GM18861 (cell line): ENCODE results near the gene STK10.
"Not testable (repeated sequence)": the region's sequence is repeated elsewhere in the genome, so short reads cannot be mapped to it uniquely, and the experiment has no call there.

Source experiments
- ATAC-seq: cut with Tn5 transposase; IDR thresholded peaks from one replicate; pipeline ENCODE4 v1.9.1; 2021; ENCODE audit not compliant: unreplicated experiment

STK10 gene

GRCh38 chr5:172188033-172188892 lies at the start of gene STK10:
Gene STK10 (minus strand): TSS chr5:172188224. CDS start chr5:172188042, 182 bp downstream.
- ATAC-seq, result peak; percentile 65

DNA sequence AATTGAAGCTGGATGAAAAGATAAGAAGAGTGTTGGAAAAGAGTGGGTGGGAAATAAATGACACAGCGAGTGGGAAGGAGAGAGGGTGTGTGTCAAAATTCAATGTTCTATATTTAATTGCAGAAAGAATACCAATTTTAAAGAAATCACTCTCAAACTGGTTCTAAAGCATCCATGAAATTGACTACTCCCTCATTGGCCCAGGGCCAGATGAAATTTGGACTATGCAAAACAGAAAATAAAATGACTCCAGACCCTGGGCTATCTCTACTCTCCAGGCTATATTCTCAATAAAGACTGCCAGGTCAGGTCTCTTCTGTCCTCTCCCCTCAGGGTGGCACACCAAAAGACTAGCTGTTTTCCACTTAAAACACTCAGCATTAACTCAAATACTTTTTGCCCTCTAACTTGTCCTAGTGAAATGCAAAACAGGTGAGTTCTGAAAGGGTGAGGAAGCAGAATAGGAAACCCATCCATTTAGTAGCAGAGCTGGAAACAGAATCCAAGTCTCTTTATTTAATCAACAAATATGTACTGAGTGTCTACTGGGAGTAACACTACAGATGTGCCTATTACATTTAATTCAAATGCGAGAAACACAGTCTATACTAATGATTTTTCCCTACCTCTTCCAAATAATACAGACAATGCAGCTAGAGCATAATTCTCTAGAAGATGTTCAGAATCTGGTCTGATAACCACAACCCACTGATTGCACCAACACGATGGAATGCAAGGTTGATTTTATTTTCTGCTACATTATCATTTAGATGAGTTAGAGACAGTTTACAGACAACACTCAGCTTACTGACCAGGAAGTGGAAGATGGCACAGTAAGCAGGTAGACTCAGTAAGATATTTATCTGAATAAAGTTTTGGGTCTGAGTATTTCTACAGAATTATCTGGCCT lies 48.1 kb upstream of the STK10 start:
- no peak for ATAC-seq

GRCh38 chr5:172235132-172235780 lies 47.2 kb upstream of the STK10 start:
- ATAC-seq, result peak; percentile 53

DNA sequence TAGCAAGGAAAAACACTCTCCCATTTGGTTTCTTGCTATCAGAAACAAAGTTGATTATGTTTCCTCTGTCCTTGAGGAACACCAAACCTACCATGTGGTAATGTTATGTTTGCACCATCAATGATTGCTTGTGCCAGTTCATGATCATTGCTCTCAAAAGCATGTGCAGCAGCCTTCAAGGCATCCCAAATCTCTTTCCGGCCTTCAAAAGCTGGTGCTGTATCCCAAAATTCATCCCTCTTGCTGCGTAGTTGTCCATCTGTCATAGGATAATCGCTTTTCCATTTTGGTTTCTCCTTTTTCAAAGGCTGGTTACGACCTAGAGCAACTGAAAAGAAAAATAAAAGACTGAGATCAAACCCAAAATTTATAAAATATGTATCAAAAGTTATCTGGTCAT lies 46.0 kb upstream of the STK10 start:
- no peak for ATAC-seq

GRCh38 chr5:172229904-172230303 lies 41.9 kb upstream of the STK10 start:
- no peak for ATAC-seq

- ATAC-seq, result no peak
Measured at GRCh38 chr5:172224996-172225395, 37.0 kb upstream of the STK10 start.

DNA sequence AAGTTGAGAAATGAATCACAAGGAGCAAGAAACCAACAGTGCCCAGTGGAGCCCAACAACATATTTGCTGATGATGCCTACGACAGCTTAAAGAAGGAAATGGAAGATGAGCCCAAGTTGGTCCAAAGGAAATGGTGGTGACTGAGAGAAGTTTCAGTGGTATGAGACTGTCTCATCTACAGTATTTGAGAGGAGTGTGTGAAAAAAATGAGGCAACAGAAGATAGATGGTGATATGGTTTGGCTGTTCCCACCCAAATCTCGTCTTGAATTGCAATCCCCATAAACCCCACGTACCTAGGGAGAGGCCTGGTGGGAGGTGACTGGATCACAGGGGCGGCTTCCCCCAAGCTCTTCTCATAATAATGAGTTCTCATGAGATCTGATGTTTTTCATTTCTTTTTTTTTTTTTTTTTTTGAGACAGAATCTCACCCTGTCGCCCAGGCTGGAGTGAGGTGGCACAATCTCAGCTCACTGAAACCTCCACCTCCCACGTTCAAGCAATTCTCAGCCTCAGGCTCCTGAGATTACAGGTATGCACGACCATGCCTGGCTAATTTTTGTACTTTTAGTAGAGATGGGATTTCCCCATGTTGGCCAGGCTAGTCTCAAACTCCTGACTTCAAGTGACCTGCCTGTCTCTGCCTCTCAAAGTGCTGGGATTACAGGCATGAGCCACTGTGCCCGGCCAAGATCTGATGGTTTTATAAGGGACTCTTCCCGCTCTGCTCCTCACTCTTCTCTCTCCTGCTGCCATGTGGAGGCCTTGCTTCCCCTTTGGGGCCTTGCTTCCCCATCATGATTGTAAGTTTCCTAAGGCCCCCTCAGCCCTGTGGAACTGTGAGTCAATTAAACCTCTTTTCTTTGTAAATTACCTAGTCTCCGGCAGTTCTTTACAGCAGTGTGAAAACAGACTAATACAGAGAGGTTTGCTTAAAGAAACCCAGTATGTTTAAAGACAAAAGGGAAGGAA lies 36.2 kb upstream of the STK10 start:
- peak; percentile 76 for ATAC-seq

DNA sequence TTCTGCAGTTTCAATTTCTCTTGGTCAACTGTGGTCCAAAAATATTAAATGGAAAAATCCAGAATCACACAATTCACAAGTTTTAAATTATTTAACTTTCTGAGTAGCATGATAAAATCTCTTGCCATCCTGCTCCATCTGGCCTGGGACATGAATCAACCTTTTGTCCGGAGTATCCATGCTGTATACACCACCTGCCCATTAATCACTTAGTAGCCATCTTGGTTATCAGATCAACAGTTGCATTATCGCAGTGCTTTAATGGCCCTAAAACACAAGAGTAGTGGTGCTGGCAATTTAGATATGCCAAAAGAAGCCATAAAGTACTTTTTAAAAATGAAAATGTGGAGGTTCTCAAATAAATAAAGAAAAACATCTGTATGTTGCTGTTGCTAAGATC lies 31.3 kb upstream of the STK10 start:
- ATAC-seq, result no peak

DNA sequence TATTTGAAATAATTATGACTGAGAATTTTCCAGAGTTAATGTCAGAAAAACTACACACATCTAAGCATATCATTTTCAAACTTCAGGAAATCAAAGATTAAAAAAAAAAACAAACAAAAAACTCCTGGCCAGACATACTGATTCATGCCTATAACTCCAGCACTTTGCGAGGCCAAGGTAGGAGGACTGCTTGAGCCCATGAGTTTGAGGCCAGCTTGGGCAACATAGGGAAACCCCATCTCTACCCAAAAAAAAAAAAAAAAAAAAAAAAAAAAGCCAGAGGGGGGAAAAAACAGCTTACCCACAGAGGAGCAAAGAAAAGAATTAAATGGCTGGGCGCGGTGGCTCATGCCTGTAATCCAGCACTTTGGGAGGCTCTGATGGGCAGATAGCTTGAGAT lies 28.3 kb upstream of the STK10 start:
- ATAC-seq, result no peak

DNA sequence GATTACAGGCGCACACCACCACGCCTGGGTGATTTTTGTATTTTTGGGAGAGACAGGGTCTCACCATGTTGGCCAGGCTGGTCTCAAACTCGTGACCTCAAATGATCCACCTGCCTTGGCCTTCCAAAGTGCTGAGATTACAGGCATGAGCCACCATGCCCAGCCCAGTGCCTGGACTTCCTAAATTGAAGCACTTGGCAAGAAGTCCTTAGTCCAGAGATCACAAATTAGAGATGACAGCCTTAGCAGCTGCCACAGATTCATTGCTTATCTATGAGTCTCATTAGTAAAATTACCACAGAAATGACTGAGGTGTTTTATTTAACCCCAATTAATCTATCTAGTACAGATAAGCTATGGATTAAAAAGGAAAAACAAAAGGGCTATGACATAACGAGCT lies 25.1 kb upstream of the STK10 start:
- no peak for ATAC-seq

DNA sequence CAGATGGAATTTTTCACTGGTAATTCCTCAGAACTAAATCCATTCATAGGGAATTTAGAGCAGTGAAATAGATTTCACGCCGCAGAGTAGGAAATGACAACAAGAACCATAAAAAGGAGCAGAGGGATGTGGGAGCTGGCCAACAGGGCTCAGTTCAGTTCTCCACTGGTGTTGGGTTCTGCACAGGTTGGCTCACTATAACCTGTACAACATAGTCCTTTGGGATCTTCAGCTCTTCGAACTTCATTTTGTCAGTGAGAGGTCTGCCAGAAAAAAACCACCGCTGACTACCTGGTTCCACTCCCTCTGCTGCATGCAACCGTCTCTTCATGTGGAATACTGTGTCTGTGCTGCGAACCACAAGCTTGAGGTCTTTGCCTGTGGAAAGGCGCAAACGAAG lies 23.7 kb upstream of the STK10 start:
- ATAC-seq, result no peak

DNA sequence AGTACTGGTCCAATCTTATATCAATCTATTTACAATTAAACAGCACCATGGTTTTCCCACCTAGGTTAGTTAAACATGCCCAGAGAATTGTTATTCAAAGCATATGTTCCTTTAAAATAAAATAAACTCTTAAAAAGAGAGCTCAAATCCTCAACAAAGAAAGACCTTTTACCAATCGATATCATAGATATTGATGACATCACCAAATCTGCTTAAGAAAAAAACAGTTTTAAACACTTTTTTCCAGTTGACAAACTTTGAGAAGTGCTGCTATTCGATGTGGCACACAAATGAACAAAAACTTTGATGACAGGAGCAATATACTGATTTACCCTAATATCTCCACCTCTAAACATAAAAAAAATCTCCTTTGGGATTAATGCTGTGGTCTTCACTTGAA lies 21.7 kb upstream of the STK10 start:
- no peak for ATAC-seq

DNA sequence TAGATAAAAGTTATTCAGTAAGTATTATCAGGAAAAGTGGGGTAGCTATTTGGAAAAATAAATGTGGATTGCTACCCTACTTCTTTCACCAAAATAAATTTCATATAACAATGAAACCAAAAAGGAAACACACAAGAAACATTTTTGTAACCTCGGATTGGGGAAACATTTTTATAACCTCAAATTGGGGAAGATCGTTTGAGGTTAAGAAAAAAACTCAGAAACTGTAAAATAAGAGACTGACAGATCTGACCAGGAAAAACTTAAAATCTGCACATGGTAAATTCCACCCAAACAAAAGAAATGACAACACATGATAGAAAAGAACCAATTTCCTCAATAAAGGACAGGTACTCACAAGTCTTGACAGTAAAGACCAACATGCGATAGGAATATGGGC lies 19.5 kb upstream of the STK10 start:
- no peak for ATAC-seq

- ATAC-seq, result not testable (repeated sequence)
Measured at GRCh38 chr5:172205984-172206383, 18.0 kb upstream of the STK10 start.

DNA sequence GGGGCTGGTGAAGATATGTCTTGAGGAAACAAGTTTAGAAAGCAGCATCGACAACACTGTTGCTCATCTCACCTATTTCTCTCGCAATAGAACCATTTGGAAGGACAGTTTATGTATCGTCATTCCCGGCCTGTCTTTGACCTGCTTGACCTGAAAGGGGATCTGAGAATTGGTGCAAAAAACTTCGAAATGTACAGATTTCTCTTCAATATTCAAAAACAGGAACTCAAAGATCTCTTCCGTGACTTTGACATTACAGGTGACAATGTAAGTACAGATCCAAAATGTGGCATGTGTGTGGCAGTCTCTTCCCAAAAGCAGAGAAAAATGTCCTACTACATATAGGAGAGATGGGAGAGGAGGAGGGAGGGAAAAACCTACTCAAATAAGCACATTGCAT lies 12.5 kb upstream of the STK10 start:
- no peak for ATAC-seq

- ATAC-seq, result no peak
Measured at GRCh38 chr5:172199446-172199845, 11.4 kb upstream of the STK10 start.

GRCh38 chr5:172197775-172198174 lies 9.8 kb upstream of the STK10 start:
- ATAC-seq, result not testable (repeated sequence)

DNA sequence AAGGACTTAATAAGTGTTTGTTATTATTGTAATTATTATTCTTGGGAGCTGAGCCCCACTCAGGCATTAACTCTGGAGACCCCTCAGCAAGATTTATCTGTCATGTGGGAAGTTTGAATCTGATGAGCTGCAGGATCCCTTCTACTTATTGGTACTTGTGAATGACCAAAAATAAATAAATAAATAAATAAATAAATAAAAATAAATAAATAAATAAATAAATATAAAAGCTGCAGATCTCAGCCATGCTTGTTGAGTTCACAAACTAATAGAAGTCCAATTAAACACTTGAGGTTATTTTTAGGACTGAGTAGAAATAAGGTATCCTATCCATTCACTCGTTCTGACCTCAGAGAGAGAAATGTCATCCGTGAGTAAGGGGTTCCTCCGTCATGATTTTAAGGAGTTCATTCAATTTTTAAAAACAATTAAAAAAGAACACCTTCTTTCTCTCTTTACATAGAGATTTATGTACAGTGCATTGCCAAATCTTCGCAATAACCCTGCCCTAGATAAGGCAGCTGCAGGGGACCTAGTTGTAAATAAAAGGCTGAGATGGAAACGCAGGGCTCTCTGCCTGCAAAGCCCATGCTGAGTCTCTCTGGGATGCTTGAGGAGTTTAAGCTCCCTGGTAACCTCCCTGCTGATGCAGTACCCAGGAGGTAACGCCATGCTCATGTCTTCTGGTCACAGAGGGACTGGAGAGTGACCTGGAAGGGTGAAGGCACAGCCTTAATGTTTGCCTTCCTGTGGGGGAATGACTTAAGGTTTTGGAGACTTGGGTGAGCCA lies 7.2 kb upstream of the STK10 start:
- ATAC-seq, result no peak

DNA sequence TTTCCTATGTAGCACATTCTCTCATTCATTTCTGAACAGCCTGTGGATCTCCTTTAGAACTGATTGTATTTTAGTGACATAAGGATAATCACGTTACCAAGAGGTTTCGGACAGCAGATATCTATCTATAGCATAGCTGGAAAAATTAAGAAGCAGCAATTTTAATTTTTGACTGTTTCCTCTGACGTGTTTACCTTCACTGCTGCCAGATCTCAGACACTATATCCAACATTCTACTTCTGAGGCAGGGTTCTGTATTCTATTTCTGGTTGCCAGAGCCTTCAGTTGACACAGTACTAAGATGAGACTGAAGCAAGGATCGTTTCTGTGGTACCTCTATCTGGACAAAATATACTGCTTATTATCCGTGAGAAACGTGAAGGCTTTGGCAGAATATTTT lies 5.8 kb upstream of the STK10 start, which contains the start of gene EFCAB9:
EFCAB9 (plus strand) TSS at position 301 of the 400 bp plus-strand sequence; CDS start at position 302, 1 bp downstream.
- no peak for ATAC-seq
